ENCODE results near the gene S100G. TPM values are rescaled to one million over a fixed set of nuclear protein-coding genes. Genes with fewer than 3 reads are reported as not detected.
A peak's percentile ranks its signal among the peaks of the same experiment; 100 is the strongest.

S100G gene
- total and polyA plus RNA-seq, 10 donors = not detected

GRCh38 chrX:16695079-16695676, 45.2 kb downstream of the S100G start:
- peak; percentile 84 for DNase-seq
- no peak for TF ChIP-seq POLR2A (IDR thresholded peaks at IDR 0.05)
- peak; percentile 56 to 94 (median 80) for TF ChIP-seq CTCF (IDR thresholded peaks at IDR 0.05 in 8 of 11, conservative IDR thresholded peaks at IDR 0.05 in 3 of 11)
- Histone ChIP-seq H3K36me3 (peaks cover 0 to 52% (median 0%) of the 10 kb centered on the region in 6 donors), H3K4me1 (no peaks in the 10 kb centered on the region), H3K27me3 (replicated peaks in 1 of 7) (no peaks in the 10 kb centered on the region), H3K4me3 (no peak overlapping the region), H3K27ac (no peak overlapping the region), H3K9me3 (no peaks in the 10 kb centered on the region)
- intact Hi-C loops (cut with DNase I; ENCODE audit: low total_unique reads) = no loop called here
- WGBS, 5 donors = 8 to 59% (median 55%) methylated on average over 4 to 10 of the region's 10 CpGs

- TF ChIP-seq POLR2A (IDR thresholded peaks at IDR 0.05) = no peak
- TF ChIP-seq CTCF (IDR thresholded peaks at IDR 0.05 in 8 of 11, conservative IDR thresholded peaks at IDR 0.05 in 3 of 11) = no peak
- no peak for TF ChIP-seq POLR2AphosphoS5 (IDR thresholded peaks at IDR 0.05)
- H3K9me3 ChIP-seq = no peaks in the 10 kb centered on the region
- no peaks in the 10 kb centered on the region for H3K4me1 ChIP-seq
- no peaks in the 10 kb centered on the region for H3K27me3 ChIP-seq (replicated peaks in 1 of 7)
- no peak for DNase-seq
- no peak overlapping the region for H3K27ac ChIP-seq
- H3K36me3 ChIP-seq = peaks cover 0 to 38% (median 0%) of the 10 kb centered on the region in 6 donors
- intact Hi-C loops (cut with DNase I; ENCODE audit: low total_unique reads) = no loop called here
- H3K4me3 ChIP-seq = no peak overlapping the region
- WGBS, 5 donors = 63 to 78% (median 70%) methylated on average over 3 of the region's 3 CpGs
Measured at GRCh38 chrX:16696956-16697355, 47.0 kb downstream of the S100G start.

GRCh38 chrX:16699389-16699788, 49.4 kb downstream of the S100G start:
- intact Hi-C loops (cut with DNase I; ENCODE audit: low total_unique reads) = no loop called here
- Histone ChIP-seq H3K9me3 (no peaks in the 10 kb centered on the region), H3K4me3 (no peak overlapping the region), H3K27ac (no peak overlapping the region), H3K27me3 (replicated peaks in 1 of 7) (no peaks in the 10 kb centered on the region), H3K4me1 (no peaks in the 10 kb centered on the region), H3K36me3 (peaks cover 0 to 19% (median 0%) of the 10 kb centered on the region in 6 donors)
- WGBS, 5 donors = 86 to 96% (median 93%) methylated on average over 6 of the region's 6 CpGs
- TF ChIP-seq CTCF (IDR thresholded peaks at IDR 0.05 in 8 of 11, conservative IDR thresholded peaks at IDR 0.05 in 3 of 11) (no peak), POLR2A (IDR thresholded peaks at IDR 0.05) (no peak), POLR2AphosphoS5 (IDR thresholded peaks at IDR 0.05) (no peak)
- no peak for DNase-seq

DNA sequence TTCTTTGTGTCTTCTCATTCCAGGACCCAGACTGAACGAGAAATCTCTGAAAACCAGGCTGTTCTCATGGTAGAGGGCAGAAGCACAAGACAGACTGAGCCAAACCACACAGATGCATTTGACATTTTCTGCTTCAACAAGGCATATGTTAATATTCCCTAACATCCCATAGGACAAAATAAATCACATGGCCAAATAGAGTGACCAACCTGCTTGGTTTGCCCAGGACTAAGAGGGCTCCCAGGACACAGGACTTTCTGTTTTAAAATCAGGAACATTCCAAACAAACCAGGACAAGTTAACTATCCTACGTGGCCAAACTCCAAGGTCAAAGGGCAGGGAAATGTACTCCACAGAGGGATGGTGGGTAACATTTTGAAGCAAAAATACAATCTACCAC, 50.8 kb downstream of the S100G start:
- WGBS, 5 donors = 63 to 88% (median 83%) methylated on average over 2 of the region's 2 CpGs
- intact Hi-C loops (cut with DNase I; ENCODE audit: low total_unique reads) = no loop called here
- H3K9me3 ChIP-seq = no peaks in the 10 kb centered on the region
- TF ChIP-seq POLR2AphosphoS5 (IDR thresholded peaks at IDR 0.05) (no peak), CTCF (IDR thresholded peaks at IDR 0.05 in 8 of 11, conservative IDR thresholded peaks at IDR 0.05 in 3 of 11) (no peak), POLR2A (IDR thresholded peaks at IDR 0.05) (no peak)
- H3K4me3 ChIP-seq = no peak overlapping the region
- no peak overlapping the region for H3K27ac ChIP-seq
- H3K27me3 ChIP-seq (replicated peaks in 1 of 7) = peaks cover 0 to 5% (median 0%) of the 10 kb centered on the region in 7 donors
- peaks cover 0 to 19% (median 0%) of the 10 kb centered on the region in 6 donors for H3K36me3 ChIP-seq
- H3K4me1 ChIP-seq = no peaks in the 10 kb centered on the region
- no peak for DNase-seq
